Measurements from ENCODE around the gene VSNL1.
A peak's percentile ranks its signal among the peaks of the same experiment; 100 is the strongest.

Gene VSNL1

DNA sequence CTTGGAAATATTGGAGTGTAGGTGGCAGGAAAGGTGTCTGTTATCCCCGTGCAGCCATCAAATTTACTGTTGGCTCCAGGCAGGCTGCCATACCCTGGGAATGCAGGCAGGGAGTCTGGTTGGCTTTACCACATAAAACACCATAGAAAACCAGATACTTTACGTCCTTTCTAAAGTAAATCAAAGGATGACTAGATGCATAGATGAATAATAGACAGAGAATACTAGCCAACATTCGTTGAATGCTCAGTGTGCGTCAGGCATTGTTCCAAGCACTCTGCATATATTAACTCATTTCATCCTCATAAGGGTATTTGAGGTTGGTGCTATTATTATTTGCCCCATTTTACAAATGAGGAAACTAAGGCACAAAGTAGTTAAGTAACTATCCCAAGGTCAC, 65.2 kb downstream of the VSNL1 start:
- H3K4me3 ChIP-seq (ENCODE audit: control insufficient read depth, low read depth, low read length) = no peak overlapping the region
- no peak for TF ChIP-seq CTCF (conservative IDR thresholded peaks at IDR 0.05; ENCODE audit: control insufficient read depth, insufficient read depth, low read depth, low read length)
- no peak for DNase-seq (ENCODE audit: low read depth)

GRCh38 chr2:17606851-17607250, 66.4 kb downstream of the VSNL1 start:
- TF ChIP-seq CTCF (conservative IDR thresholded peaks at IDR 0.05; ENCODE audit: control insufficient read depth, insufficient read depth, low read depth, low read length) = no peak
- DNase-seq (ENCODE audit: low read depth) = no peak
- no peak overlapping the region for H3K4me3 ChIP-seq (ENCODE audit: control insufficient read depth, low read depth, low read length)

- TF ChIP-seq CTCF (conservative IDR thresholded peaks at IDR 0.05; ENCODE audit: control insufficient read depth, insufficient read depth, low read depth, low read length) = no peak
- DNase-seq (ENCODE audit: low read depth) = no peak
- H3K4me3 ChIP-seq (ENCODE audit: control insufficient read depth, low read depth, low read length) = no peak overlapping the region
Measured at GRCh38 chr2:17607379-17607778, 66.9 kb downstream of the VSNL1 start.

DNA sequence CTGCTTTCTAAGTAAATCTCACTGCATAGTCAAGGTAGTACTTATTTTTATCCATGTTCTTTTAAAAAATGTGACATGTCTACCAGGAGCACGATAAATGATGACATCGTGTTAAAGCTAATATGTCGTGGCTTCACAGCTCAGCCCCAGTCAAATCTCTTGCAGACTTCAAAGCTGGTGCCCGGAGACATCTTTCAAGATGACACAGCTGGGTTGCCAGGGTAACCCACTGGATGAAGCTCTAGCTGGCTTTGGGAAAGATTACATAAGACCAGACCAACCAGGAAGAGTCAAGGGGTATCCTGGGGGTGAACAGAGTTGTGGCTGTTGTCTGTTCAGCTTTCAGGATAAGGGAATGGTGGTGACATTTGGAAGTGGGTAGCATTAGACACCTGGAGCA, 67.8 kb downstream of the VSNL1 start:
- no peak for TF ChIP-seq CTCF (conservative IDR thresholded peaks at IDR 0.05; ENCODE audit: control insufficient read depth, insufficient read depth, low read depth, low read length)
- no peak overlapping the region for H3K4me3 ChIP-seq (ENCODE audit: control insufficient read depth, low read depth, low read length)
- no peak for DNase-seq (ENCODE audit: low read depth)

GRCh38 chr2:17610521-17610920, 70.0 kb downstream of the VSNL1 start:
- TF ChIP-seq CTCF (conservative IDR thresholded peaks at IDR 0.05; ENCODE audit: control insufficient read depth, insufficient read depth, low read depth, low read length) = no peak
- H3K4me3 ChIP-seq (ENCODE audit: control insufficient read depth, low read depth, low read length) = no peak overlapping the region
- DNase-seq (ENCODE audit: low read depth) = peak; percentile 44

- no peak for DNase-seq (ENCODE audit: low read depth)
- TF ChIP-seq CTCF (conservative IDR thresholded peaks at IDR 0.05; ENCODE audit: control insufficient read depth, insufficient read depth, low read depth, low read length) = no peak
- H3K4me3 ChIP-seq (ENCODE audit: control insufficient read depth, low read depth, low read length) = no peak overlapping the region
Measured at GRCh38 chr2:17611036-17611435, 70.5 kb downstream of the VSNL1 start.

Measured in fibroblast of mammary gland (primary cell).